SK-N-SH (cell line): Measurements from ENCODE around the gene BLOC1S1. TPM values are rescaled to one million over a fixed set of nuclear protein-coding genes. Genes with fewer than 3 reads are reported as not detected.

Experiments used
- CTCF ChIA-PET: fragments of 300-600, 350-600 bp; formaldehyde crosslinking; extraction: SDS; loops from one replicate; lab custom pipeline; 2021; lab: Yijun Ruan, JAX
- POLR2A ChIA-PET: fragments of 350-600 bp; sonication (Branson Sonifier 250); formaldehyde crosslinking; extraction: SDS; loops from one replicate; lab custom pipeline; 2020; ENCODE audit warnings: antibody characterized with exemption, inconsistent platforms; lab: Yijun Ruan, JAX
- DNase-seq: peaks from one replicate; pipeline ENCODE4 v3.0.0; 2012
- H2AFZ ChIP-seq: fragments of 200-600 bp; sonication (generic); 2 replicates; pipeline ENCODE4 v1.8.1; 2016; ENCODE audit warnings: antibody characterized with exemption, mild to moderate bottlenecking, low read depth
- H3F3A ChIP-seq: fragments of 200-600 bp; sonication (generic); replicated peaks from 2 replicates; pipeline ENCODE3; 2016; ENCODE audit warnings: antibody characterized with exemption, mild to moderate bottlenecking; ENCODE audit not compliant: insufficient read depth
- H3K27ac ChIP-seq, 2 experiments: fragments of 200-500 bp in 1 of 2; fragments of 200-600 bp in 1 of 2; sonication (Bioruptor generic) in 1 of 2; sonication (generic), shearing (Covaris generic) in 1 of 2; 2 replicates each; pipeline versions ENCODE4 v1.5.1 to v1.6.1; 2014 to 2016; ENCODE audit warnings: low read depth in 2 of 2, inconsistent platforms in 1 of 2, low read length in 1 of 2, mild to moderate bottlenecking in 1 of 2, mixed read lengths in 1 of 2
- H3K27me3 ChIP-seq: fragments of 200-600 bp; sonication (generic), shearing (Covaris generic); 2 replicates; pipeline ENCODE4 v1.6.1; 2016; ENCODE audit warnings: mixed run types; ENCODE audit not compliant: insufficient read depth
- H3K36me3 ChIP-seq, 2 experiments: fragments of 200-500 bp in 1 of 2; fragments of 200-600 bp in 1 of 2; sonication (Bioruptor generic) in 1 of 2; sonication (generic) in 1 of 2; replicated peaks in 1 of 2; 2 replicates each; pipeline versions ENCODE3 to v1.5.1; 2014 to 2016; ENCODE audit warnings: low read length in 1 of 2, mild to moderate bottlenecking in 1 of 2; ENCODE audit not compliant: insufficient read depth in 2 of 2, control insufficient read depth in 1 of 2
- H3K4me1 ChIP-seq, 2 experiments: fragments of 200-500 bp in 1 of 2; fragments of 200-600 bp in 1 of 2; sonication (Bioruptor generic) in 1 of 2; sonication (generic), shearing (Covaris generic) in 1 of 2; 2 replicates each; pipeline versions ENCODE4 v1.5.1 to v1.6.1; 2014 to 2016; ENCODE audit warnings: low read depth in 1 of 2, low read length in 1 of 2, mixed run types in 1 of 2; ENCODE audit not compliant: insufficient read depth in 2 of 2, control insufficient read depth in 1 of 2
- H3K4me2 ChIP-seq: fragments of 200-600 bp; sonication (generic), shearing (Covaris generic); 2 replicates; pipeline ENCODE4 v1.6.1; 2017; ENCODE audit warnings: mixed run types
- H3K4me3 ChIP-seq, 2 experiments: fragments of 200-500 bp in 1 of 2; fragments of 200-600 bp in 1 of 2; sonication (Bioruptor generic) in 1 of 2; sonication (generic), shearing (Covaris generic) in 1 of 2; 2 replicates each; pipeline versions ENCODE4 v1.5.1 to v1.8.1; 2014 to 2016; ENCODE audit warnings: low read depth in 2 of 2, inconsistent platforms in 1 of 2, low read length in 1 of 2, mild to moderate bottlenecking in 1 of 2, mixed read lengths in 1 of 2, moderate library complexity in 1 of 2
- H3K79me2 ChIP-seq: fragments of 200-600 bp; sonication (generic); 2 replicates; pipeline ENCODE4 v1.8.1; 2017; ENCODE audit warnings: mild to moderate bottlenecking; ENCODE audit not compliant: insufficient read depth
- H3K9ac ChIP-seq: fragments of 200-600 bp; sonication (generic); 2 replicates; pipeline ENCODE4 v1.6.1; 2017; ENCODE audit warnings: mixed run types
- H3K9me2 ChIP-seq: fragments of 200-600 bp; sonication (generic); 2 replicates; pipeline ENCODE4 v1.6.1; 2017; ENCODE audit warnings: mixed run types
- H3K9me3 ChIP-seq: fragments of 200-600 bp; sonication (generic); 2 replicates; pipeline ENCODE4 v1.6.1; 2017; ENCODE audit warnings: mixed run types, mild to moderate bottlenecking, moderate library complexity
- H4K20me1 ChIP-seq: fragments of 200-600 bp; sonication (generic); 2 replicates; pipeline ENCODE4 v1.6.1; 2017; ENCODE audit warnings: mild to moderate bottlenecking, mixed run types; ENCODE audit not compliant: insufficient read depth
- CHD2 ChIP-seq: fragments of 150-350 bp; IDR thresholded peaks from 2 replicates; pipeline ENCODE4 v1.6.1; 2018; ENCODE audit warnings: low read length; ENCODE audit not compliant: partially characterized antibody
- CTCF ChIP-seq: fragments of 200-600 bp; sonication (generic); IDR thresholded peaks from 2 replicates; pipeline ENCODE4 v1.6.1; 2017; ENCODE audit warnings: antibody characterized with exemption, mild to moderate bottlenecking, moderate library complexity
- FOSL2 ChIP-seq: IDR thresholded peaks from 2 replicates; pipeline ENCODE4 v1.4.0; 2012; ENCODE audit warnings: low read depth, mild to moderate bottlenecking, moderate library complexity, borderline replicate concordance
- FOXM1 ChIP-seq: IDR thresholded peaks from 2 replicates; pipeline ENCODE4 v1.4.0; 2012; ENCODE audit warnings: low read depth, mild to moderate bottlenecking
- GATA2 ChIP-seq: sonication (generic); formaldehyde crosslinking; IDR thresholded peaks from 2 replicates; pipeline ENCODE4 v1.5.0; 2020; ENCODE audit warnings: mild to moderate bottlenecking, missing genetic modification reagents
- IRF3 ChIP-seq: fragments of 150-350 bp; IDR thresholded peaks from 2 replicates; pipeline ENCODE4 v1.6.1; 2016; ENCODE audit warnings: mild to moderate bottlenecking, low read depth, low read length
- MAX ChIP-seq: IDR thresholded peaks from 2 replicates; pipeline ENCODE4 v1.4.0; 2012; ENCODE audit warnings: low read depth
- MEF2A ChIP-seq: IDR thresholded peaks from 2 replicates; pipeline ENCODE4 v1.4.0; 2012; ENCODE audit warnings: low read depth, borderline replicate concordance
- MXI1 ChIP-seq: IDR thresholded peaks from 2 replicates; pipeline ENCODE4 v1.6.1; 2012; ENCODE audit warnings: mild to moderate bottlenecking, low read depth, low read length, improper control_type of control experiment
- NRF1 ChIP-seq: IDR thresholded peaks from 2 replicates; pipeline ENCODE4 v1.6.1; 2012; ENCODE audit warnings: low read depth, mild to moderate bottlenecking, low read length
- PBX3 ChIP-seq: IDR thresholded peaks from 2 replicates; pipeline ENCODE4; 2012
- RAD21 ChIP-seq: IDR thresholded peaks from 2 replicates; pipeline ENCODE4 v1.6.1; 2012; ENCODE audit warnings: mild to moderate bottlenecking, low read length
- REST ChIP-seq: IDR thresholded peaks from 2 replicates; pipeline ENCODE4 v1.6.1; 2012; ENCODE audit warnings: mild to moderate bottlenecking, low read depth, low read length, moderate library complexity
- RFX5 ChIP-seq: IDR thresholded peaks from 2 replicates; pipeline ENCODE4 v1.6.1; 2012; ENCODE audit warnings: mild to moderate bottlenecking, improper control_type of control experiment, low read length
- TAF1 ChIP-seq: IDR thresholded peaks from 2 replicates; pipeline ENCODE4 v1.6.1; 2012; ENCODE audit warnings: low read depth, mild to moderate bottlenecking, low read length, moderate library complexity, borderline replicate concordance
- TCF12 ChIP-seq: IDR thresholded peaks from 2 replicates; pipeline ENCODE4 v1.4.0; 2012
- TEAD4 ChIP-seq: IDR thresholded peaks from 2 replicates; pipeline ENCODE4 v1.4.0; 2012; ENCODE audit warnings: mild to moderate bottlenecking, borderline replicate concordance; ENCODE audit not compliant: insufficient read depth
- USF1 ChIP-seq: IDR thresholded peaks from 2 replicates; pipeline ENCODE4 v1.4.0; 2012; ENCODE audit warnings: low read depth, borderline replicate concordance
- USF2 ChIP-seq: fragments of 150-350 bp; IDR thresholded peaks from 2 replicates; pipeline ENCODE4 v1.6.1; 2017; ENCODE audit warnings: antibody characterized with exemption, low read length, low read depth, borderline replicate concordance
- YY1 ChIP-seq: IDR thresholded peaks from 2 replicates; pipeline ENCODE4 v1.4.0; 2012; ENCODE audit warnings: low read depth, mild to moderate bottlenecking
- WGBS: methylation state at CpG from one replicate; pipeline ENCODE4 v1.1.6; 2017; ENCODE audit warnings: low lambda C conversion rate; 5-methylcytosine and 5-hydroxymethylcytosine counted together
- polyA plus RNA-seq, 3 experiments: library from polyadenylated mRNA; depleted of rRNA; stranded (reverse); fragments of >200 nt; gene quantifications; 2 replicates each; pipeline ENCODE4 v1.2.3, GENCODE V29; 2012

BLOC1S1 gene
- polyA plus RNA-seq, 1 of the 3 experiments (the other 2 are of a cell fraction): 331 TPM

- TF ChIP-seq PBX3: no peak
- TF ChIP-seq, all 33 proteins: peak for 0
These were observed 39.1 kb upstream of the BLOC1S1 start (continued) for GRCh38 chr12:55676707-55677106.

- DNase-seq: no peak
- H4K20me1 ChIP-seq: no peaks in the 10 kb centered on the region
- CTCF ChIA-PET: interaction anchor here (1.0 kb wide), 2 partner anchors 57 to 58 kb away, joined by 3 to 4 read pairs; no protein-coding TSS in a partner anchor
- no peak overlapping the region for H3K9ac ChIP-seq
- H3K4me1 ChIP-seq: no peaks in the 10 kb centered on the region; a peak in 1 of 4 replicates
- no peaks in the 10 kb centered on the region for H3K9me3 ChIP-seq
- no peak overlapping the region for H3K27ac ChIP-seq
- no peaks in the 10 kb centered on the region for H3K9me2 ChIP-seq
- no peak overlapping the region for H3K4me2 ChIP-seq
- H3K4me3 ChIP-seq: no peak overlapping the region
- peaks cover 59% of the 10 kb centered on the region for H3K27me3 ChIP-seq
- no peaks in the 10 kb centered on the region for H3K36me3 ChIP-seq
- POLR2A ChIA-PET: no interaction called here
- peaks cover 4% of the 10 kb centered on the region for H3F3A ChIP-seq
- H3K79me2 ChIP-seq: no peaks in the 10 kb centered on the region
- WGBS: 40% methylated on average over 5 of the region's 5 CpGs
- H2AFZ ChIP-seq: no peak overlapping the region
- TF ChIP-seq MXI1: no peak
- TF ChIP-seq USF1: no peak
- TF ChIP-seq RFX5: no peak
- TF ChIP-seq CHD2: no peak
- no peak for TF ChIP-seq GATA2 (CRISPR knock-in tag)
- TF ChIP-seq TEAD4: no peak
- TF ChIP-seq TCF12: no peak
- no peak for TF ChIP-seq NRF1
- no peak for TF ChIP-seq TAF1
- TF ChIP-seq FOXM1: no peak
- no peak for TF ChIP-seq YY1
- no peak for TF ChIP-seq MEF2A
- TF ChIP-seq USF2: no peak
- no peak for TF ChIP-seq RAD21
- no peak for TF ChIP-seq MAX
- TF ChIP-seq CTCF: no peak
- TF ChIP-seq IRF3: no peak
- no peak for TF ChIP-seq REST
- TF ChIP-seq FOSL2: no peak
These were observed 36.2 kb upstream of the BLOC1S1 start for GRCh38 chr12:55679691-55680090.
